Neural progenitor cell (in vitro differentiated cells): ENCODE data around the gene IL17RB. TPM values are rescaled to one million over a fixed set of nuclear protein-coding genes. Genes with fewer than 3 reads are reported as not detected.
A peak's percentile ranks its signal among the peaks of the same experiment; 100 is the strongest.

Experiments
- DNase-seq: peaks from one replicate; pipeline ENCODE4 v3.0.0-alpha.2; 2016; ENCODE audit warnings: low spot score
- H2AFZ ChIP-seq: fragments of 200-600 bp; sonication (generic); replicated peaks from 2 replicates; pipeline ENCODE4 v1.6.1; 2016; ENCODE audit warnings: antibody characterized with exemption
- H3F3A ChIP-seq: fragments of 200-600 bp; sonication (generic); 2 replicates; pipeline ENCODE4 v1.6.1; 2016; ENCODE audit warnings: antibody characterized with exemption, low read depth
- H3K27ac ChIP-seq: fragments of 200-600 bp; sonication (generic); 2 replicates; pipeline ENCODE4 v1.5.1; 2016; ENCODE audit warnings: mild to moderate bottlenecking
- H3K27me3 ChIP-seq: fragments of 200-600 bp; sonication (generic); 2 replicates; pipeline ENCODE4 v1.6.1; 2016; ENCODE audit warnings: mild to moderate bottlenecking, moderate library complexity
- H3K36me3 ChIP-seq: fragments of 200-600 bp; sonication (generic); 2 replicates; pipeline ENCODE4 v1.5.1; 2016
- H3K4me1 ChIP-seq: fragments of 200-600 bp; sonication (generic); 2 replicates; pipeline ENCODE4 v1.6.1; 2016; ENCODE audit warnings: mixed run types
- H3K4me2 ChIP-seq: fragments of 200-600 bp; sonication (generic); 2 replicates; pipeline ENCODE4 v1.6.1; 2016
- H3K4me3 ChIP-seq: fragments of 200-600 bp; sonication (generic); 2 replicates; pipeline ENCODE4 v1.5.1; 2016
- H3K79me2 ChIP-seq: fragments of 200-600 bp; sonication (generic); 2 replicates; pipeline ENCODE4 v1.6.1; 2016; ENCODE audit warnings: low read depth
- H3K9ac ChIP-seq: fragments of 200-600 bp; sonication (generic); 2 replicates; pipeline ENCODE4 v1.6.1; 2016
- H3K9me3 ChIP-seq: fragments of 200-600 bp; sonication (generic); 2 replicates; pipeline ENCODE4 v1.5.1; 2016; ENCODE audit warnings: low read depth
- H4K20me1 ChIP-seq: fragments of 200-600 bp; sonication (generic); 2 replicates; pipeline ENCODE4 v1.6.1; 2016; ENCODE audit warnings: low read depth
- H3K27ac Mint-ChIP-seq: 3 replicates; pipeline ENCODE4 v1.8.0; 2021; ENCODE audit warnings: mixed read lengths
- H3K27me3 Mint-ChIP-seq: 2 replicates; pipeline ENCODE4 v1.8.0; 2022; ENCODE audit warnings: low read depth, mild to moderate bottlenecking, inconsistent platforms, moderate library complexity, mixed read lengths; ENCODE audit not compliant: insufficient read depth
- H3K36me3 Mint-ChIP-seq: 3 replicates; pipeline ENCODE4 v1.8.0; 2021; ENCODE audit warnings: mixed read lengths
- H3K4me1 Mint-ChIP-seq: 3 replicates; pipeline ENCODE4 v1.8.0; 2021; ENCODE audit warnings: mixed read lengths
- H3K4me3 Mint-ChIP-seq: 3 replicates; pipeline ENCODE4 v1.8.0; 2021; ENCODE audit warnings: mild to moderate bottlenecking, moderate library complexity, mixed read lengths
- H3K9me3 Mint-ChIP-seq: 3 replicates; pipeline ENCODE4 v1.8.0; 2020; ENCODE audit warnings: mixed read lengths
- CTCF ChIP-seq: fragments of 200-600 bp; sonication (generic); IDR thresholded peaks from 2 replicates; pipeline ENCODE4 v1.5.1; 2017; ENCODE audit warnings: antibody characterized with exemption, mild to moderate bottlenecking
- EZH2 ChIP-seq: fragments of 200-600 bp; sonication (generic); IDR thresholded peaks from 2 replicates; pipeline ENCODE4 v1.6.1; 2017; ENCODE audit warnings: antibody characterized with exemption, mild to moderate bottlenecking, moderate library complexity
- EZH2phosphoT487 ChIP-seq: fragments of 200-600 bp; sonication (generic); IDR thresholded peaks from 2 replicates; pipeline ENCODE4 v1.6.1; 2017; ENCODE audit warnings: antibody characterized with exemption
- total RNA-seq: library from RNA; depleted of rRNA; stranded (reverse); fragments of >200 nt; gene quantifications from 2 replicates; pipeline ENCODE4 v1.2.3, GENCODE V29; 2015; ENCODE audit warnings: low replicate concordance

Gene IL17RB
- total RNA-seq: 3.4 and 5.5 TPM in 2 replicates

- no peaks in the 10 kb centered on the region for H3K36me3 Mint-ChIP-seq
- peaks cover 26% of the 10 kb centered on the region for H3K4me1 Mint-ChIP-seq
- peak within 1 kb of the TSS; percentile 85 for H3K4me3 Mint-ChIP-seq
- H3K9me3 ChIP-seq: no peaks in the 10 kb centered on the region
- DNase-seq: peak; percentile 84
- no peaks in the 10 kb centered on the region for H3K9me3 Mint-ChIP-seq
- peaks cover 31% of the 10 kb centered on the region for H4K20me1 ChIP-seq
- H3K27ac Mint-ChIP-seq: peak within 1 kb of the TSS; percentile 46
- no peaks in the 10 kb centered on the region for H3K36me3 ChIP-seq
- peak within 1 kb of the TSS; percentile 7 for H3K9ac ChIP-seq
- H3F3A ChIP-seq: peaks cover 24% of the 10 kb centered on the region
- peak within 1 kb of the TSS; percentile 97 for H2AFZ ChIP-seq
- peaks cover 30% of the 10 kb centered on the region for H3K27me3 ChIP-seq
- H3K79me2 ChIP-seq: no peaks in the 10 kb centered on the region
- H3K4me3 ChIP-seq: peak within 1 kb of the TSS; percentile 61
- peaks cover 11% of the 10 kb centered on the region for H3K4me1 ChIP-seq
- no peak within 1 kb of the TSS for H3K27ac ChIP-seq
- peaks cover 20% of the 10 kb centered on the region for H3K27me3 Mint-ChIP-seq
- TF ChIP-seq CTCF (peak; percentile 9), EZH2phosphoT487 (peak; percentile 36), EZH2 (peak; percentile 46)
- H3K4me2 ChIP-seq: peak within 1 kb of the TSS; percentile 86
Observed at GRCh38 chr3:53846134-53846850, at the start of gene IL17RB, which contains the start of gene CHDH. IL17RB (plus strand) TSS chr3:53846568; CDS start chr3:53846589, 21 bp downstream. CHDH (minus strand) TSS chr3:53846419; CDS start chr3:53824008, 22,411 bp downstream.

GRCh38 chr3:53798144-53798543 is 48.2 kb upstream of the IL17RB start:
- no peak overlapping the region for H2AFZ ChIP-seq
- peaks cover 8% of the 10 kb centered on the region for H3K4me1 Mint-ChIP-seq

GRCh38 chr3:53799338-53799865 is 47.0 kb upstream of the IL17RB start:
- Mint-ChIP-seq H3K4me3 (no peak overlapping the region), H3K9me3 (no peaks in the 10 kb centered on the region), H3K36me3 (no peaks in the 10 kb centered on the region), H3K4me1 (peaks cover 16% of the 10 kb centered on the region), H3K27ac (no peak overlapping the region), H3K27me3 (no peaks in the 10 kb centered on the region)
- TF ChIP-seq CTCF (no peak), EZH2 (no peak), EZH2phosphoT487 (no peak)
- Histone ChIP-seq H3K27ac (no peak overlapping the region), H3K79me2 (no peaks in the 10 kb centered on the region), H3K4me3 (no peak overlapping the region), H3K4me1 (no peaks in the 10 kb centered on the region), H2AFZ (no peak overlapping the region), H4K20me1 (no peaks in the 10 kb centered on the region), H3K9me3 (no peaks in the 10 kb centered on the region), H3K9ac (no peak overlapping the region), H3F3A (no peaks in the 10 kb centered on the region), H3K36me3 (no peaks in the 10 kb centered on the region), H3K27me3 (no peaks in the 10 kb centered on the region), H3K4me2 (no peak overlapping the region)
- DNase-seq: no peak

More at GRCh38 chr3:53798144-53798543, 48.2 kb upstream of the IL17RB start:
- Histone ChIP-seq H3K79me2 (no peaks in the 10 kb centered on the region), H3K4me2 (no peak overlapping the region), H3K4me1 (no peaks in the 10 kb centered on the region), H3K9me3 (no peaks in the 10 kb centered on the region), H3K27me3 (no peaks in the 10 kb centered on the region), H3K9ac (no peak overlapping the region), H3K36me3 (no peaks in the 10 kb centered on the region), H4K20me1 (no peaks in the 10 kb centered on the region), H3K4me3 (no peak overlapping the region), H3F3A (no peaks in the 10 kb centered on the region), H3K27ac (no peak overlapping the region)
- DNase-seq: no peak
- H3K9me3 Mint-ChIP-seq: no peaks in the 10 kb centered on the region
- H3K36me3 Mint-ChIP-seq: no peaks in the 10 kb centered on the region
- H3K27ac Mint-ChIP-seq: no peak overlapping the region
- no peak overlapping the region for H3K4me3 Mint-ChIP-seq
- TF ChIP-seq EZH2phosphoT487 (no peak), EZH2 (no peak), CTCF (no peak)
- H3K27me3 Mint-ChIP-seq: no peaks in the 10 kb centered on the region
